HepG2 (cell line): Measurements from ENCODE around the gene FGD2.

ENCODE experiments used
- FOXK1 ChIP-seq: sonication (generic); formaldehyde crosslinking; IDR thresholded peaks from 2 replicates; pipeline ENCODE4 v1.4.0; 2020; ENCODE audit warnings: low read depth, missing genetic modification reagents, borderline replicate concordance
- NCOA5 ChIP-seq: sonication (generic); formaldehyde crosslinking; IDR thresholded peaks from 2 replicates; pipeline ENCODE4 v1.4.0; 2020; ENCODE audit warnings: missing genetic modification reagents
- RAD21 ChIP-seq: fragments of 450-650 bp; formaldehyde crosslinking; IDR thresholded peaks from 2 replicates; pipeline ENCODE4 v1.5.0; 2020; ENCODE audit warnings: mild to moderate bottlenecking
- YY1 ChIP-seq: IDR thresholded peaks from 2 replicates; pipeline ENCODE4 v1.6.1; 2011; ENCODE audit warnings: low read length, low read depth, moderate library complexity, mild to moderate bottlenecking; ENCODE audit not compliant: insufficient read depth, insufficient replicate concordance
- ZBTB33 ChIP-seq: sonication (generic); formaldehyde crosslinking; IDR thresholded peaks from 2 replicates; pipeline ENCODE4 v1.4.0; 2020; ENCODE audit warnings: missing genetic modification reagents
- ZC3H4 ChIP-seq: sonication (generic); formaldehyde crosslinking; IDR thresholded peaks from 2 replicates; pipeline ENCODE4 v1.4.0; 2020; ENCODE audit warnings: missing genetic modification reagents, borderline replicate concordance
- ZFP36L1 ChIP-seq: sonication (generic); formaldehyde crosslinking; IDR thresholded peaks from 2 replicates; pipeline ENCODE4 v1.8.0; 2022; ENCODE audit warnings: mild to moderate bottlenecking, missing genetic modification reagents, moderate library complexity
- ZNF234 ChIP-seq: sonication (generic); formaldehyde crosslinking; conservative IDR thresholded peaks from 2 replicates; pipeline ENCODE4 v1.5.1; 2020; ENCODE audit warnings: mild to moderate bottlenecking, missing genetic modification reagents
- ZNF253 ChIP-seq: sonication (generic); formaldehyde crosslinking; IDR thresholded peaks from 2 replicates; pipeline ENCODE4 v1.8.0; 2022; ENCODE audit warnings: mild to moderate bottlenecking, missing genetic modification reagents, borderline replicate concordance
- ZNF644 ChIP-seq: IDR thresholded peaks from 2 replicates; pipeline ENCODE4 v1.6.1; 2016; ENCODE audit warnings: low read depth
- TF ChIP-seq, protein P1 (sequence below): sonication (generic); formaldehyde crosslinking; IDR thresholded peaks from 2 replicates; pipeline ENCODE4 v1.4.0; 2020; ENCODE audit warnings: missing genetic modification reagents

- TF ChIP-seq ZNF234 (CRISPR knock-in tag) = no peak
- no peak for TF ChIP-seq ZNF644 (CRISPR knock-in tag)
- no peak for TF ChIP-seq NCOA5
- no peak for TF ChIP-seq ZNF253 (CRISPR knock-in tag)
- TF ChIP-seq ZFP36L1 (CRISPR knock-in tag) = no peak
- TF ChIP-seq RAD21 (CRISPR knock-in tag) = no peak
- no peak for TF ChIP-seq ZC3H4 (CRISPR knock-in tag)
- TF ChIP-seq YY1 = no peak
- TF ChIP-seq, protein P1, sequence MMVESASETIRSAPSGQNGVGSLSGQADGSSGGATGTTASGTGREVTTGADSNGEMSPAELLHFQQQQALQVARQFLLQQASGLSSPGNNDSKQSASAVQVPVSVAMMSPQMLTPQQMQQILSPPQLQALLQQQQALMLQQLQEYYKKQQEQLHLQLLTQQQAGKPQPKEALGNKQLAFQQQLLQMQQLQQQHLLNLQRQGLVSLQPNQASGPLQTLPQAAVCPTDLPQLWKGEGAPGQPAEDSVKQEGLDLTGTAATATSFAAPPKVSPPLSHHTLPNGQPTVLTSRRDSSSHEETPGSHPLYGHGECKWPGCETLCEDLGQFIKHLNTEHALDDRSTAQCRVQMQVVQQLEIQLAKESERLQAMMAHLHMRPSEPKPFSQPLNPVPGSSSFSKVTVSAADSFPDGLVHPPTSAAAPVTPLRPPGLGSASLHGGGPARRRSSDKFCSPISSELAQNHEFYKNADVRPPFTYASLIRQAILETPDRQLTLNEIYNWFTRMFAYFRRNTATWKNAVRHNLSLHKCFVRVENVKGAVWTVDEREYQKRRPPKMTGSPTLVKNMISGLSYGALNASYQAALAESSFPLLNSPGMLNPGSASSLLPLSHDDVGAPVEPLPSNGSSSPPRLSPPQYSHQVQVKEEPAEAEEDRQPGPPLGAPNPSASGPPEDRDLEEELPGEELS (CRISPR knock-in tag) = no peak
- TF ChIP-seq ZBTB33 (CRISPR knock-in tag) = no peak
- no peak for TF ChIP-seq FOXK1 (CRISPR knock-in tag)
These were observed 1.4 kb downstream of the FGD2 start for GRCh38 chr6:37006793-37007339.
